Mucosa of rectum (tissue), 2 donors: ENCODE data around the gene PLXNB3.

Source experiments
- H3K27ac ChIP-seq, 2 donors: one replicate each; pipeline ENCODE4 v1.7.0; 2013; ENCODE audit warnings: inconsistent platforms in 2 of 2, low read depth in 2 of 2, low read length in 2 of 2
- H3K27me3 ChIP-seq, 2 donors: one replicate each; pipeline ENCODE4 v1.7.0; 2013; ENCODE audit warnings: low read length in 2 of 2; ENCODE audit not compliant: control insufficient read depth in 2 of 2, insufficient read depth in 2 of 2
- H3K36me3 ChIP-seq, 2 donors: one replicate each; pipeline ENCODE4 v1.7.0; 2013; ENCODE audit warnings: low read length in 2 of 2; ENCODE audit not compliant: control insufficient read depth in 2 of 2, insufficient read depth in 2 of 2
- H3K4me1 ChIP-seq, 2 donors: one replicate each; pipeline ENCODE4 v1.7.0; 2013; ENCODE audit warnings: low read length in 2 of 2, mild to moderate bottlenecking in 1 of 2; ENCODE audit not compliant: control insufficient read depth in 2 of 2, insufficient read depth in 2 of 2
- H3K4me3 ChIP-seq, 2 donors: one replicate each; pipeline ENCODE4 v1.7.0; 2013; ENCODE audit warnings: low read length in 2 of 2
- H3K9ac ChIP-seq, 2 donors: one replicate each; pipeline ENCODE4 v1.7.0; 2013; ENCODE audit warnings: low read length in 2 of 2, low read depth in 1 of 2, mild to moderate bottlenecking in 1 of 2
- H3K9me3 ChIP-seq, 2 donors: one replicate each; pipeline ENCODE4 v1.7.0; 2013; ENCODE audit warnings: low read length in 2 of 2; ENCODE audit not compliant: control insufficient read depth in 2 of 2
- donor health status: healthy.
- donor health status: Normal muscosa, but diverticular disease.

Gene PLXNB3

GRCh38 chrX:153773741-153774575, 9.9 kb downstream of the PLXNB3 start:
- no peaks in the 10 kb centered on the region for H3K36me3 ChIP-seq
- no peak overlapping the region for H3K27ac ChIP-seq
- peaks cover 0 to 2% of the 10 kb centered on the region in 2 donors for H3K27me3 ChIP-seq
- no peaks in the 10 kb centered on the region for H3K4me1 ChIP-seq
- no peak overlapping the region for H3K9ac ChIP-seq
- H3K4me3 ChIP-seq, result no peak overlapping the region
- no peaks in the 10 kb centered on the region for H3K9me3 ChIP-seq

GRCh38 chrX:153774576-153775292, 10.7 kb downstream of the PLXNB3 start:
- H3K9me3 ChIP-seq, result no peaks in the 10 kb centered on the region
- no peak overlapping the region for H3K27ac ChIP-seq
- H3K27me3 ChIP-seq, result peaks cover 2% of the 10 kb centered on the region in 2 donors
- H3K36me3 ChIP-seq, result no peaks in the 10 kb centered on the region
- H3K4me1 ChIP-seq, result no peaks in the 10 kb centered on the region
- no peak overlapping the region for H3K9ac ChIP-seq
- no peak overlapping the region for H3K4me3 ChIP-seq

GRCh38 chrX:153775293-153776119, 11.5 kb downstream of the PLXNB3 start:
- Histone ChIP-seq H3K27ac (no peak overlapping the region), H3K27me3 (peaks cover 2 to 6% of the 10 kb centered on the region in 2 donors), H3K9me3 (no peaks in the 10 kb centered on the region), H3K4me3 (no peak overlapping the region), H3K36me3 (no peaks in the 10 kb centered on the region), H3K4me1 (no peaks in the 10 kb centered on the region), H3K9ac (no peak overlapping the region)

GRCh38 chrX:153776120-153776599, 12.1 kb downstream of the PLXNB3 start:
- Histone ChIP-seq H3K27me3 (peaks cover 2 to 6% of the 10 kb centered on the region in 2 donors), H3K4me3 (no peak overlapping the region)

GRCh38 chrX:153776611-153777045, 12.6 kb downstream of the PLXNB3 start:
- no peaks in the 10 kb centered on the region for H3K36me3 ChIP-seq
- H3K9ac ChIP-seq, result no peak overlapping the region
- peaks cover 0 to 3% of the 10 kb centered on the region in 2 donors for H3K4me1 ChIP-seq
- no peaks in the 10 kb centered on the region for H3K9me3 ChIP-seq
- peaks cover 2 to 6% of the 10 kb centered on the region in 2 donors for H3K27me3 ChIP-seq
- no peak overlapping the region for H3K4me3 ChIP-seq
- no peak overlapping the region for H3K27ac ChIP-seq

More at GRCh38 chrX:153776120-153776599, 12.1 kb downstream of the PLXNB3 start:
- Histone ChIP-seq H3K9ac (no peak overlapping the region), H3K27ac (no peak overlapping the region), H3K36me3 (no peaks in the 10 kb centered on the region), H3K9me3 (no peaks in the 10 kb centered on the region), H3K4me1 (no peaks in the 10 kb centered on the region)

GRCh38 chrX:153777261-153778090, 13.4 kb downstream of the PLXNB3 start:
- H3K36me3 ChIP-seq, result no peaks in the 10 kb centered on the region
- no peaks in the 10 kb centered on the region for H3K9me3 ChIP-seq
- H3K9ac ChIP-seq, result no peak overlapping the region
- H3K4me1 ChIP-seq, result peaks cover 3% of the 10 kb centered on the region in 2 donors
- H3K27ac ChIP-seq, result no peak overlapping the region
- no peak overlapping the region for H3K4me3 ChIP-seq
- H3K27me3 ChIP-seq, result peaks cover 2 to 6% of the 10 kb centered on the region in 2 donors

- Histone ChIP-seq H3K27me3 (peaks cover 2 to 6% of the 10 kb centered on the region in 2 donors), H3K4me3 (no peak overlapping the region), H3K27ac (no peak overlapping the region), H3K9ac (no peak overlapping the region), H3K36me3 (no peaks in the 10 kb centered on the region), H3K9me3 (no peaks in the 10 kb centered on the region), H3K4me1 (peaks cover 3% of the 10 kb centered on the region in 2 donors)
Observed at GRCh38 chrX:153778181-153778580, 14.1 kb downstream of the PLXNB3 start.

- no peak overlapping the region for H3K4me3 ChIP-seq
- H3K9me3 ChIP-seq, result no peaks in the 10 kb centered on the region
- H3K27ac ChIP-seq, result no peak overlapping the region
- peaks cover 3% of the 10 kb centered on the region in 2 donors for H3K4me1 ChIP-seq
- H3K36me3 ChIP-seq, result no peaks in the 10 kb centered on the region
- H3K9ac ChIP-seq, result no peak overlapping the region
- peaks cover 2 to 6% of the 10 kb centered on the region in 2 donors for H3K27me3 ChIP-seq
Observed at GRCh38 chrX:153778684-153779101, 14.6 kb downstream of the PLXNB3 start.
